ENCODE data around the gene MGAT4B.

- TF ChIP-seq CTCF (IDR thresholded peaks at IDR 0.05) (no peak), POLR2A (IDR thresholded peaks at IDR 0.05) (no peak)
These were observed 34.3 kb downstream of the MGAT4B start for GRCh38 chr5:179772351-179772750.
